GM19240 (cell line): Measurements from ENCODE around the gene UGT2A1.

Source experiments
- DNase-seq: peaks from one replicate; pipeline ENCODE4 v3.0.0; 2011; ENCODE audit warnings: low spot score; ENCODE audit not compliant: insufficient read length

The UGT2A1 gene

GRCh38 chr4:69589884-69590283 is 63.2 kb downstream of the UGT2A1 start:
- no peak for DNase-seq

DNA sequence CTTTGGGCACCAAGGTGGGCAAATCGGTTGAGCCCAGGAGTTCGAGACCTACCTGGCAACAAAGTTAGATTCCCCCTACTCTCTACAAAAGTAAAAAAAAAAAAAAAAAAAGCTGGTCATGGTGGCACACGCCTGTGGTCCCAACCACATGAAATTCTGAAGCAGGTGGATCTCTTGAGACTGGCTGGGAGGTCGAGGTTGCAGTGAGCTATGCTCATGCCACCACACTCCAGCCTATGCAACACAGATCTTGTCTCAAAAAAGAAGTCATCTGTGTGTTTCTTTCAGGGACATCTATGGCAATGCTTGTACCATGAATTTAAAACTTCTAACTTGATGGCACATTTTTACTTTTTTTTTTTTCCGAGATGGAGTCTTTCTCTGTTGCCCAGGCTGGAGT is 68.9 kb downstream of the UGT2A1 start:
- no peak for DNase-seq

- DNase-seq, result no peak
Observed at GRCh38 chr4:69583543-69583942, 69.5 kb downstream of the UGT2A1 start.

- no peak for DNase-seq
Observed at GRCh38 chr4:69577245-69577644, 75.8 kb downstream of the UGT2A1 start.

GRCh38 chr4:69576251-69576877 is 76.7 kb downstream of the UGT2A1 start:
- DNase-seq, result no peak

DNA sequence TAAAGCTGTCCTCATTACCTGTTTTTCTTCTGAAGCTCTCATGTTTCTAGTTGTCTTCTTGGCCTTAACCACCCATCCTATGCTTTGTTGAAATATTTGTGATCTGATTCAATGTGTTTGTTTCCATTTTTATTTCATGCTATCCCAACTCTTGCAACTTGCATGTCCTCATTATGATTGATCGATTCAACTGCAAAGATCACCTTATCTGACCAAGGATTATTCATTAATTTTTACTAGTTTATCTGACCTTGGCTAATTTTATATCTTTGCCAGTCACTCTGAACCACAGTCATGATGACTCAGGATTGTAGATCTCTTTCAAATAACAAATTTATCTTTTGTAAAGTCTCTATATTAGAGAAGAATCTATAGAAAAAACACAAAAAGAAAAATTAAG is 84.3 kb downstream of the UGT2A1 start:
- no peak for DNase-seq

DNA sequence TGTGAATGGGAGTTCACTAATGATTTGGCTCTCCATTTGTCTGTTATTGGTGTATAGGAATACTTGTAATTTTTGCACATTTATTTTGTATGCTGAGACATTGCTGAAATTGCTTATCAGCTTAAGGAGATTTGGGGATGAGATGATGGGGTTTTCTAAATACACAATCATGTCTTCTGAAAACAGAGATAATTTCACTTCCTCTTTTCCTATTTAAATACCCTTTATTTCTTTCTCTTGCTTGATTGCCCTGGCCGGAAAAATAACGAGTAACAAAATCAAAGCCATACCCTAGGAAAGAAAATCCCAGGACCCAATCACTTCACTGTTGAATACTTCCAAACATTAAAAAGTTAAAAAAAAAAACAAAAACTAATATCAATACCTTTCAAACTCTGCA is 89.6 kb downstream of the UGT2A1 start:
- DNase-seq, result no peak

DNA sequence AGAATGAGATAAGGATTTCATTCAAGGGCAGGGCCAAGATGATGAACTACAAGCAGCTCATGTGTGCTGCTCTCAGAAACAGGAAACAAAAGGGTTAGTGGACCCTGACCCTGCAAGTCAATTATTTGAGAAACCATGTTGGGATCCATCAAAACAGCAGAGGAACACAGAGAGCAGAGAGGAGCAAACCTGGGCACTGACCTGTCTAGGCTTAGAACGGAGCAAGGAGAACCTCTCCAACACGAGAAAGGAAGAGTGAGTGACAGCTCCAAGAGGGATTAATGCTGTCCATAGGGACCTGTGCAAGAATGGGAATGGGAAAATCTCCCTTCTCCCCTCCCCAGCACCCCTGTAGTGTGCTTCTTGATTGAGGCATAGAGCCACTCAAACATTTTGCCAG is 103.4 kb downstream of the UGT2A1 start:
- DNase-seq, result no peak

GRCh38 chr4:69546134-69546765 is 106.8 kb downstream of the UGT2A1 start:
- no peak for DNase-seq
